Ovary (tissue), 3 donors: Measurements from ENCODE around the gene CYLD.

ENCODE experiments used
- CTCF ChIP-seq, 3 donors: fragments of 450-650 bp in 2 of 3; fragments of 200-600 bp in 1 of 3; IDR thresholded peaks; one replicate each; pipeline versions ENCODE4 v1.5.1 to v1.8.0; 2016 to 2022; ENCODE audit warnings: antibody characterized with exemption in 3 of 3, mild to moderate bottlenecking in 1 of 3
- POLR2A ChIP-seq: fragments of 450-650 bp; IDR thresholded peaks from one replicate; pipeline ENCODE4 v1.6.1; 2017; ENCODE audit warnings: antibody characterized with exemption, mild to moderate bottlenecking, moderate library complexity
- donor health status: DM: no; HTN: no; CAD: no.

GRCh38 chr16:50731989-50732832 is 9.7 kb upstream of the CYLD start:
- no peak for TF ChIP-seq CTCF (IDR thresholded peaks at IDR 0.05)
- TF ChIP-seq POLR2A = no peak
